Body of pancreas (tissue), 4 donors: ENCODE measurements around the gene HEXD. TPM values are rescaled to one million over a fixed set of nuclear protein-coding genes. Genes with fewer than 3 reads are reported as not detected.

Source experiments
- ATAC-seq: fragments of 150-250 bp; one replicate; pipeline ENCODE4 v1.9.1; 2016
- DNase-seq, 4 donors: peaks; one replicate each; pipeline ENCODE4 v3.0.0-alpha.2; 2019
- H3K27ac ChIP-seq, 4 donors: fragments of 200-600 bp; sonication (generic); 1 replicate in 3 of 4; 2 replicates in 1 of 4; pipeline versions ENCODE4 v1.5.1 to v1.6.1; 2016 to 2019; ENCODE audit warnings: mild to moderate bottlenecking in 1 of 4, mixed read lengths in 1 of 4, moderate library complexity in 1 of 4
- H3K27me3 ChIP-seq, 2 donors: fragments of 200-600 bp; sonication (generic); one replicate each; pipeline ENCODE4 v1.6.0; 2016; ENCODE audit warnings: mild to moderate bottlenecking in 1 of 2
- H3K36me3 ChIP-seq, 2 donors: fragments of 200-600 bp; sonication (generic); replicated peaks in 1 of 2; 2 replicates each; pipeline ENCODE4 v1.5.1; 2016; ENCODE audit warnings: low read depth in 2 of 2; ENCODE audit not compliant: insufficient read depth in 1 of 2
- H3K4me1 ChIP-seq: fragments of 200-600 bp; sonication (generic); one replicate; pipeline ENCODE4 v1.6.0; 2016
- H3K4me3 ChIP-seq, 2 donors: fragments of 200-600 bp; sonication (generic); 1 replicate in 1 of 2; 2 replicates in 1 of 2; pipeline ENCODE4 v1.5.1; 2016 to 2019
- H3K9me3 ChIP-seq, 3 donors: fragments of 200-600 bp; sonication (generic); 1 replicate in 2 of 3; 2 replicates in 1 of 3; pipeline ENCODE4 v1.5.1; 2016
- CTCF ChIP-seq, 7 experiments: fragments of 450-650 bp in 4 of 7; fragments of 200-600 bp in 3 of 7; sonication (generic) in 3 of 7; IDR thresholded peaks; one replicate each; pipeline ENCODE4 v1.5.1; 2016 to 2019; ENCODE audit warnings: antibody characterized with exemption in 7 of 7
- POLR2A ChIP-seq, 3 donors: fragments of 450-650 bp; IDR thresholded peaks; one replicate each; pipeline ENCODE4 v1.6.1; 2016; ENCODE audit warnings: antibody characterized with exemption in 3 of 3, mild to moderate bottlenecking in 2 of 3
- WGBS, 2 donors: methylation state at CpG; one replicate each; pipeline ENCODE4 v1.1.5; 2017; 5-methylcytosine and 5-hydroxymethylcytosine counted together
- intact Hi-C: fragments of 100-400 bp; cut with DNase I; formaldehyde crosslinking; loops from one replicate; pipeline ENCODE4 v1.15.1; 2023
- total RNA-seq, 2 donors: library from RNA; depleted of rRNA; stranded (reverse); fragments of >200 nt; gene quantifications; one replicate each; pipeline ENCODE4 v1.1.0, GENCODE V29; 2016

The HEXD gene
- total RNA-seq, 2 donors from 2014 or later, result 54.7 to 188 TPM

- TF ChIP-seq POLR2A (IDR thresholded peaks at IDR 0.05) (no peak), CTCF (IDR thresholded peaks at IDR 0.05) (no peak)
- Histone ChIP-seq H3K27me3 (no peaks in the 10 kb centered on the region), H3K4me1 (peaks cover 58% of the 10 kb centered on the region), H3K4me3 (no peak overlapping the region), H3K27ac (no peak overlapping the region), H3K9me3 (no peaks in the 10 kb centered on the region), H3K36me3 (no peaks in the 10 kb centered on the region)
- ATAC-seq (no peak), DNase-seq (no peak)
- 92 to 93% methylated on average over 11 of the region's 11 CpGs for WGBS, 2 donors
- intact Hi-C loops, result no loop called here
Observed at GRCh38 chr17:82447876-82448275, 29.7 kb downstream of the HEXD start.

- ATAC-seq, result no peak
- no peaks in the 10 kb centered on the region for H3K27me3 ChIP-seq
- H3K4me1 ChIP-seq, result peaks cover 44% of the 10 kb centered on the region
- intact Hi-C loops, result no loop called here
- peak overlapping the region in 1 of 2 donors; percentile 95 for H3K4me3 ChIP-seq
- peak in 2 of 4 donors; percentile 22 to 27 for DNase-seq
- TF ChIP-seq CTCF (IDR thresholded peaks at IDR 0.05) (no peak), POLR2A (IDR thresholded peaks at IDR 0.05) (peak in 1 of 3 donors; percentile 29)
- H3K9me3 ChIP-seq, result no peaks in the 10 kb centered on the region
- 77 to 89% methylated on average over 7 to 30 of the region's 30 CpGs for WGBS, 2 donors
- no peaks in the 10 kb centered on the region for H3K36me3 ChIP-seq
- peak overlapping the region in 2 of 4 donors; percentile 87 to 91 for H3K27ac ChIP-seq
Observed at GRCh38 chr17:82449131-82449882, 31.2 kb downstream of the HEXD start.

GRCh38 chr17:82449883-82450356, 31.8 kb downstream of the HEXD start:
- 35 to 61% methylated on average over 12 to 18 of the region's 18 CpGs for WGBS, 2 donors
- no peaks in the 10 kb centered on the region for H3K27me3 ChIP-seq
- peak overlapping the region; percentile 75 to 95 for H3K4me3 ChIP-seq
- ATAC-seq (no peak), DNase-seq (peak in 1 of 4 donors; percentile 18)
- intact Hi-C loops, result no loop called here
- peaks cover 39% of the 10 kb centered on the region for H3K4me1 ChIP-seq
- TF ChIP-seq POLR2A (IDR thresholded peaks at IDR 0.05), result no peak
- TF ChIP-seq CTCF (IDR thresholded peaks at IDR 0.05), result no peak
- H3K9me3 ChIP-seq, result no peaks in the 10 kb centered on the region
- H3K27ac ChIP-seq, result peak overlapping the region; percentile 57 to 91 (median 80)
- H3K36me3 ChIP-seq, result no peaks in the 10 kb centered on the region

- no peaks in the 10 kb centered on the region for H3K27me3 ChIP-seq
- DNase-seq (peak; percentile 94 to 95 (median 94)), ATAC-seq (peak; percentile 98)
- intact Hi-C loops, result no loop called here
- H3K4me1 ChIP-seq, result peaks cover 33% of the 10 kb centered on the region
- H3K36me3 ChIP-seq, result no peaks in the 10 kb centered on the region
- H3K9me3 ChIP-seq, result no peaks in the 10 kb centered on the region
- WGBS, 2 donors, result 0 to 1% methylated on average over 41 to 86 of the region's 91 CpGs
- TF ChIP-seq POLR2A (IDR thresholded peaks at IDR 0.05) (peak; percentile 49 to 88 (median 80)), CTCF (IDR thresholded peaks at IDR 0.05) (no peak)
- H3K4me3 ChIP-seq, result peak within 1 kb of the TSS; percentile 75 to 95
- H3K27ac ChIP-seq, result peak within 1 kb of the TSS; percentile 57 to 91 (median 80)
Observed at GRCh38 chr17:82450357-82451106, 32.4 kb downstream of the HEXD start, which contains the start of gene CYBC1. Gene CYBC1 (minus strand): TSS chr17:82450752. CDS start chr17:82449254, 1,498 bp downstream.
